ENCODE measurements around the gene SUPT4H1. TPM values are rescaled to one million over a fixed set of nuclear protein-coding genes. Genes with fewer than 3 reads are reported as not detected.

Gene SUPT4H1
- total and polyA plus RNA-seq, 9 of the 15 experiments (the other 6 are each of a cell fraction or from before 2014, with no cell fraction given): 62.1 to 320 (median 117) TPM

DNA sequence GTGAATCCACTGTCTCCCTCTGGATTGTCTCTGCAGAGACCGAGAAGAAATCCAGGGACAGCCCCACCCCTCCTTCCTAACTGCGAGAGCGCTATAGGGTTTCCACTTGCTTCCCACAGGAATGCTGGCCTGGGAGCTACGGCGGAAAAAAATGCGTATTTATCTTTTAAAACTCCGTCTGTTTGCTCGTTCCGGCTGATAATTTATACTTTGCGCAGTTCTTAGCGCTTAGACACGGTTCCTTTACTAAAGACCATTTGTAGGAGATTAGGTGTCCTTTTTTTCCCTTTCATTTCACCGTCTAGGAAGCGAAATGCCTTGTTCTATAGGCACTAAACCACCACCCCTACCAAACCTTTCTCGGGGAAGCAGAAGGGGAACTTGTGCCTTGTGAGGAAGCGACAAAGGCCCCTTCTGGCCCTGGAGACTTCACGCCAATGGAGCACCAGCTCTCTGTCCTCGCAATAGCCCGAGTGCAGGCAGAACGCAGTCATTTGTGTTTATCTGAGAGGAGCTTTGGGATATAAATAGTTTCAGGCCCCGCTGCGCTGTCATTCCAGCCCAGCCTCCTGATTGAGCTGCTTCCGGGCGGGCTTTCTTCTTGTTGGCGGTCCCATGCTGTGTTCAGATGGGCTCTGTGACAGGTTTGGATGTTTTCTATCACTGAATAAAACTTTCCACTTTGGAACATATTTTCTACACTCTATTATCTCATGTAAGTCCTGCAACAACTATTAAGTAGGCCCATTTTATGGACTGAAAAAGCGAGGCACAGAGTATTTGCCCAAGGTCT lies 791 bp upstream of the SUPT4H1 start (continued):
- TF ChIP-seq, protein P1, sequence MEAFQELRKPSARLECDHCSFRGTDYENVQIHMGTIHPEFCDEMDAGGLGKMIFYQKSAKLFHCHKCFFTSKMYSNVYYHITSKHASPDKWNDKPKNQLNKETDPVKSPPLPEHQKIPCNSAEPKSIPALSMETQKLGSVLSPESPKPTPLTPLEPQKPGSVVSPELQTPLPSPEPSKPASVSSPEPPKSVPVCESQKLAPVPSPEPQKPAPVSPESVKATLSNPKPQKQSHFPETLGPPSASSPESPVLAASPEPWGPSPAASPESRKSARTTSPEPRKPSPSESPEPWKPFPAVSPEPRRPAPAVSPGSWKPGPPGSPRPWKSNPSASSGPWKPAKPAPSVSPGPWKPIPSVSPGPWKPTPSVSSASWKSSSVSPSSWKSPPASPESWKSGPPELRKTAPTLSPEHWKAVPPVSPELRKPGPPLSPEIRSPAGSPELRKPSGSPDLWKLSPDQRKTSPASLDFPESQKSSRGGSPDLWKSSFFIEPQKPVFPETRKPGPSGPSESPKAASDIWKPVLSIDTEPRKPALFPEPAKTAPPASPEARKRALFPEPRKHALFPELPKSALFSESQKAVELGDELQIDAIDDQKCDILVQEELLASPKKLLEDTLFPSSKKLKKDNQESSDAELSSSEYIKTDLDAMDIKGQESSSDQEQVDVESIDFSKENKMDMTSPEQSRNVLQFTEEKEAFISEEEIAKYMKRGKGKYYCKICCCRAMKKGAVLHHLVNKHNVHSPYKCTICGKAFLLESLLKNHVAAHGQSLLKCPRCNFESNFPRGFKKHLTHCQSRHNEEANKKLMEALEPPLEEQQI (IDR thresholded peaks at IDR 0.05): no peak
- TF ChIP-seq, protein P2, sequence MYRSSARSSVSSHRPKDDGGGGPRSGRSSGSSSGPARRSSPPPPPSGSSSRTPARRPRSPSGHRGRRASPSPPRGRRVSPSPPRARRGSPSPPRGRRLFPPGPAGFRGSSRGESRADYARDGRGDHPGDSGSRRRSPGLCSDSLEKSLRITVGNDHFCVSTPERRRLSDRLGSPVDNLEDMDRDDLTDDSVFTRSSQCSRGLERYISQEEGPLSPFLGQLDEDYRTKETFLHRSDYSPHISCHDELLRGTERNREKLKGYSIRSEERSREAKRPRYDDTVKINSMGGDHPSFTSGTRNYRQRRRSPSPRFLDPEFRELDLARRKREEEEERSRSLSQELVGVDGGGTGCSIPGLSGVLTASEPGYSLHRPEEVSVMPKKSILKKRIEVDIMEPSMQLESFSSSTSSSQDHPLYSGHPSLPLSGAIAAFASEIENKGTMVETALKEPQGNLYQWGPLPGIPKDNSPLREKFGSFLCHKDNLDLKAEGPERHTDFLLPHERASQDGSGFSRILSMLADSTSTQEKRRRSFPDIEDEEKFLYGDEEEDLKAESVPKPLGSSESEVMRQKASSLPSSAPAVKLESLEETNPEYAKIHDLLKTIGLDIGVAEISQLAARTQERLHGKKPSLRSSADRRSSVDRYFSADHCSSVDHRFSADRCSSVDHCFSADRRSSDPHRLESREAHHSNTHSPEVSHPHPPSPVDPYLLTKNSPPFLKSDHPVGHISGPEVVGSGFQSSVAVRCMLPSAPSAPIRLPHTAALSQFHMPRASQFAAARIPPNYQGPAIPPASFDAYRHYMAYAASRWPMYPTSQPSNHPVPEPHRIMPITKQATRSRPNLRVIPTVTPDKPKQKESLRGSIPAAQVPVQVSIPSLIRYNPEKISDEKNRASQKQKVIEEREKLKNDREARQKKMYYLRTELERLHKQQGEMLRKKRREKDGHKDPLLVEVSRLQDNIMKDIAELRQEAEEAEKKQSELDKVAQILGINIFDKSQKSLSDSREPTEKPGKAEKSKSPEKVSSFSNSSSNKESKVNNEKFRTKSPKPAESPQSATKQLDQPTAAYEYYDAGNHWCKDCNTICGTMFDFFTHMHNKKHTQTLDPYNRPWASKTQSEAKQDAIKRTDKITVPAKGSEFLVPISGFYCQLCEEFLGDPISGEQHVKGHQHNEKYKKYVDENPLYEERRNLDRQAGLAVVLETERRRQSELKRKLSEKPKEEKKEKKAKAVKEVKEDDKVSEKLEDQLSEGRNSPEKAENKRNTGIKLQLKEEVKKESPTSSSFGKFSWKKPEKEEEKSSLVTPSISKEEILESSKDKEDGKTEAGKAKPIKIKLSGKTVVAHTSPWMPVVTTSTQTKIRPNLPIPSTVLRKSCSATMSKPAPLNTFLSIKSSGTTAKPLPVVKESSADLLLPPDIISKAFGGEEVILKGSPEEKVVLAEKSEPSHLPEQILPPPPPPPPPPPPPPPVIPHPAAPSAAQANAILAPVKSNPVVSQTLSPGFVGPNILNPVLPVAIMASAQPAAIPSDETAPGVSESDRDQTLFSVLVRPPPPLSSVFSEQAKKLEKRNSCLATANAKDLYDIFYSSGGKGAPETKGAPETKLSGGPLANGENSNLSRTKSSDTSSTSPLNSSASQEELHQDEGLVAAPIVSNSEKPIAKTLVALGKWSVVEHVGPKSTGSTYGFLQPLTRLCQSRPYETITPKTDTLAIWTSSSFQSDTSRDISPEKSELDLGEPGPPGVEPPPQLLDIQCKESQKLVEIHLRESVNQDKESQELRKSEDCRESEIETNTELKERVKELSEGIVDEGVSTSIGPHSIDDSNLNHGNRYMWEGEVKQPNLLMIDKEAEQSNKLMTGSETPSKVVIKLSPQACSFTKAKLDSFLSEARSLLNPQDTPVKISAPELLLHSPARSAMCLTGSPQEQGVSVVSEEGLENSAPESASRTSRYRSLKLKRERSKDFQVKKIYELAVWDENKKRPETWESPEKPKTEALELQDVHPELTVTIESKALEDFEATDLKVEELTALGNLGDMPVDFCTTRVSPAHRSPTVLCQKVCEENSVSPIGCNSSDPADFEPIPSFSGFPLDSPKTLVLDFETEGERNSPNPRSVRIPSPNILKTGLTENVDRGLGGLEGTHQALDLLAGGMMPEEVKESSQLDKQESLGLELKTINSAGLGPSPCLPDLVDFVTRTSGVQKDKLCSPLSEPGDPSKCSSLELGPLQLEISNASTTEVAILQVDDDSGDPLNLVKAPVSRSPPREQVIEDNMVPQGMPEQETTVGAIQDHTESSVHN (IDR thresholded peaks at IDR 0.05; ENCODE audit: borderline replicate concordance in 1 of 2, low read depth in 1 of 2): no peak
- TF ChIP-seq PRPF4 (IDR thresholded peaks at IDR 0.05; ENCODE audit: insufficient read depth, low read depth, low read length, poor library complexity, severe bottlenecking) (no peak), KHSRP (IDR thresholded peaks at IDR 0.05) (no peak), KDM2B (CRISPR knock-in tag; IDR thresholded peaks at IDR 0.05) (no peak), ZNF79 (CRISPR knock-in tag; IDR thresholded peaks at IDR 0.05; ENCODE audit: low read depth) (no peak), ZSCAN29 (IDR thresholded peaks at IDR 0.05) (0 out of 2 replicates have a peak, but pooled peaks have one; percentile 47), ASH1L (IDR thresholded peaks at IDR 0.05; ENCODE audit: borderline replicate concordance, low read depth, partially characterized antibody) (no peak), ZNF589 (CRISPR knock-in tag; IDR thresholded peaks at IDR 0.05; ENCODE audit: low read depth) (peak; percentile 46; the same call in 1 of the 2 replicates), SP1 (CRISPR knock-in tag; IDR thresholded peaks at IDR 0.05) (peak; percentile 37; the same call in 1 of the 2 replicates), NR2F6 (CRISPR knock-in tag; IDR thresholded peaks at IDR 0.05) (0 out of 2 replicates have a peak, but pooled peaks have one; percentile 57), DPF2 (IDR thresholded peaks at IDR 0.05) (peak; percentile 16; the same call in 1 of the 2 replicates), MYNN (IDR thresholded peaks at IDR 0.05) (no peak), MYNN (CRISPR knock-in tag; IDR thresholded peaks at IDR 0.05) (no peak), HDAC2 (IDR thresholded peaks at IDR 0.05) (peak; percentile 86), CHD2 (IDR thresholded peaks at IDR 0.05; ENCODE audit: low read depth, low read length) (no peak), ZNF431 (CRISPR knock-in tag; IDR thresholded peaks at IDR 0.05) (no peak), GATA2 (CRISPR knock-in tag; IDR thresholded peaks at IDR 0.05) (no peak)
